GM12874 (cell line): ENCODE data around the gene PDE4D.

ENCODE experiments used
- CTCF ChIP-seq: IDR thresholded peaks from 2 replicates; pipeline ENCODE4 v1.5.1; 2011; ENCODE audit warnings: low read depth, mild to moderate bottlenecking, control low read depth, low read length, moderate library complexity; ENCODE audit not compliant: insufficient read depth

PDE4D gene

GRCh38 chr5:59186623-59187022 is 706.9 kb downstream of the PDE4D start:
- TF ChIP-seq CTCF, result no peak

GRCh38 chr5:59185757-59186385 is 707.7 kb downstream of the PDE4D start:
- no peak for TF ChIP-seq CTCF

DNA sequence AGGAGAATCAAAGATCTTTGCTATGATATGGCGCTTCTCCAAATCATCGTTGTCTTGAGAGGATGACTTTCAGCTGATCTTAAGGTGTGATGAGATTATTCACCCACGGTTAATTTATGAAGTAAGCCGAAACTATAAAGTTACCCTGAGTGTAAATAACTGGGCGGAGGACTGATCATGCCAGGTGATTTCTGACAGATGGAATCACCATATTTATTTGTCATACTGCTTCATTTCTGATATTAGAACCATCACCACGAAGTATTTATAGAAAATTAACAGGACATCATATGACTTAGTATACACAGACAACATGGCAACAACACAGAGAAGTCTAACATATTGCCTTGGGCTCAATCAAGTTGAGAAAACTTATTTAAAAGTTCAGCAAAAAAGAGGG is 708.8 kb downstream of the PDE4D start:
- no peak for TF ChIP-seq CTCF

DNA sequence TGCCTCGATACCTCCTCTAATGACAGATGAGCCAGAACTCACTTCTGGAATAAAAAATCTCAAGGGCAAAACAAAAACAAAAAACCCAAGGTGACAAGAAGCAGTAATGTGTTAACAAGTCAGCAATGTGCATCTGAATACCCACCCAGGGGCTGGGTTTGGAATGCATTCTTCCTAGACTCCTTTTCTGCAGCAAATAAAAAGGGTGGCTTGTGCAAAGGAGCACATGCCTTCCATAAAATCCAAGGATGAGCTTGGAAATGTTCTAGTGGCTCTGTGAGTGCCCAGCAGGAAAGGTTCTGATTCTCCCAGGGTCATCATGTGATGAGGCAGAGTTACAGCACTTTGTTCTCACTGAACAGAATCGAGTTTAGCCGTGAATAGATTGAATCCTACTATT is 710.8 kb downstream of the PDE4D start:
- TF ChIP-seq CTCF, result no peak

- no peak for TF ChIP-seq CTCF
Measured at GRCh38 chr5:59180515-59180914, 713.0 kb downstream of the PDE4D start.

DNA sequence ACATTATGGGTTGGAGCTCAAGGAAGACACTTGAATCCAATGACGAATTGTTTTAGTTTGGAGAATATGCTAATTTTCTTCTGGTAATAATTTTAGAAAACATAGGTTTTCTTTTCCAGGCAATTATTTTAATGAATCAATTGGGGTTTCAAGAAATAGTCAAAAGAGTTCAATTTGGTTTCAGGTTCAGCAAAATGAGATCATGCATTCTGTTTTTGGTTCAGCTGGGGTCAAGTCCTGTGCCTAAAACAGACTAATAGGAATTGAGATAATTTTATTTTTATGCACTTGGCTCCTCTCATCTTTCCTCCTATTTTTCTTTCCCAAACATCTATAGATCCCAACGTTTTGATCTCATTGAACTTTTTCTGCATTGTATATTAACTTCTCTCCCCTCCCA is 713.8 kb downstream of the PDE4D start:
- TF ChIP-seq CTCF, result no peak

DNA sequence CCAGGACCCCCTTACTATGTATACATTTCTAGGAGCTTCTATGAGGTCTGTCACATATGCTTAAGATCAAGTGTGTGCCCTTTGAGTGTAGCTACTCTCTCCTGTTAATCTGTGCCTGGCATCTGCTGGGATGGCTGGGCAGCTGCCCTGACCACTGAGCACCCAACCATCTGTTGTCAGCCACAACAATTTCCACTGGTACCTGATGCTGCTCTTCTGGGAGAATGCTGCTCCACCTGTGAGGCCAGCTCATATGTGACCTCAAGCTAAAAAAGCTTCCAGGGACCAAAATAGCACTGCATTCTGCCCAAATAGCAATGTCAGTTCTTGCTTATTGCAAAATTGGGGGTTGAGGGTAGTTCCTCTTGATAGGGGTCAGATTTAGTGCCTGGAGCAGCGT is 715.0 kb downstream of the PDE4D start:
- TF ChIP-seq CTCF, result no peak
